ENCODE measurements around the gene B3GNT4. TPM values are rescaled to one million over a fixed set of nuclear protein-coding genes. Genes with fewer than 3 reads are reported as not detected.

B3GNT4 gene
- total and polyA plus RNA-seq, 2 of the 8 experiments (the other 6 are each of a cell fraction or from before 2014, with no cell fraction given), result 1.1 to 1.4 TPM

GRCh38 chr12:122160761-122161160, 42.7 kb upstream of the B3GNT4 start:
- Histone ChIP-seq H3K9ac (replicated peaks in 1 of 4; ENCODE audit: extremely low read depth in 1 of 4, low read depth in 3 of 4, low read length in 3 of 4) (no peak overlapping the region), H2AK5ac (ENCODE audit: low read depth, low read length) (no peak overlapping the region), H3K18ac (ENCODE audit: extremely low read depth, low read length) (no peak overlapping the region), H3K79me1 (ENCODE audit: low read depth, low read length) (no peaks in the 10 kb centered on the region), H3K56ac (replicated peaks; ENCODE audit: insufficient read length, low read depth, low read length) (no peak overlapping the region), H4K8ac (ENCODE audit: extremely low read depth, insufficient read depth, low read length) (no peak overlapping the region), H3K4me3 (ENCODE audit: extremely low read depth in 1 of 4, insufficient read depth in 2 of 4, low read depth in 3 of 4, low read length in 4 of 4) (no peak overlapping the region), H4K20me1 (replicated peaks in 1 of 2; ENCODE audit: control insufficient read depth in 1 of 2, insufficient read depth in 2 of 2, low read length in 2 of 2) (no peaks in the 10 kb centered on the region), H3K27me3 (replicated peaks in 1 of 4; ENCODE audit: control insufficient read depth in 3 of 4, extremely low read depth in 1 of 4, insufficient read depth in 3 of 4, low read length in 3 of 4) (no peaks in the 10 kb centered on the region), H3K36me3 (ENCODE audit: control insufficient read depth in 2 of 4, insufficient read depth in 4 of 4, low read length in 3 of 4) (no peaks in the 10 kb centered on the region), H3K4ac (replicated peaks; ENCODE audit: insufficient read length, low read depth, low read length) (no peak overlapping the region), H3K27ac (ENCODE audit: low read depth, low read length) (no peak overlapping the region), H3K4me1 (replicated peaks in 1 of 4; ENCODE audit: control insufficient read depth in 3 of 4, insufficient read depth in 4 of 4, low read length in 3 of 4) (no peaks in the 10 kb centered on the region; a peak in 1 of 7 replicates), H3K79me2 (ENCODE audit: control insufficient read depth in 1 of 2, insufficient read depth in 2 of 2, low read length in 2 of 2) (no peaks in the 10 kb centered on the region), H2BK12ac (ENCODE audit: low read depth, low read length) (no peak overlapping the region), H2BK120ac (replicated peaks; ENCODE audit: low read depth, low read length) (no peak overlapping the region), H4K91ac (replicated peaks; ENCODE audit: insufficient read length, low read length) (no peak overlapping the region), H2BK20ac (ENCODE audit: low read length) (no peak overlapping the region), H3K4me2 (ENCODE audit: insufficient read depth in 1 of 2, low read depth in 2 of 2, low read length in 2 of 2) (no peak overlapping the region), H3K23me2 (ENCODE audit: low read depth, low read length) (no peaks in the 10 kb centered on the region), H3K9me3 (ENCODE audit: insufficient read depth in 2 of 2, low read depth in 1 of 2, low read length in 1 of 2) (no peaks in the 10 kb centered on the region), H2BK5ac (ENCODE audit: low read depth, low read length) (no peak overlapping the region), H3K23ac (ENCODE audit: insufficient read length) (no peak overlapping the region), H2AFZ (ENCODE audit: low read length) (no peak overlapping the region), H3K14ac (ENCODE audit: insufficient read length) (no peak overlapping the region), H2BK15ac (ENCODE audit: low read length) (no peak overlapping the region), H4K5ac (ENCODE audit: insufficient read length, low read depth, low read length) (no peak overlapping the region)
- TF ChIP-seq SRF (IDR thresholded peaks at IDR 0.05; ENCODE audit: low read depth, low read length), result no peak
- no peak for TF ChIP-seq CTCF (IDR thresholded peaks at IDR 0.05; ENCODE audit: control extremely low read depth in 1 of 3, insufficient read depth in 1 of 3, low read depth in 1 of 3, low read length in 3 of 3)
- TF ChIP-seq JUN (IDR thresholded peaks at IDR 0.05; ENCODE audit: low read depth, low read length), result no peak
- CTCF ChIA-PET (ENCODE audit: partially characterized antibody), result interaction anchor here (1.5 kb wide), 1 partner anchor 23 kb away, joined by 6 read pairs; no protein-coding TSS in a partner anchor
- POLR2A ChIA-PET (ENCODE audit: partially characterized antibody), result no interaction called here
- FAIRE-seq (no peak), DNase-seq (ENCODE audit: low read depth in 1 of 2, low spot score in 2 of 2) (no peak)
- 89% methylated on average over 8 of the region's 11 CpGs; no CpG with 5 or more reads in 1 of the 2 experiments for WGBS, 2 experiments (ENCODE audit: extremely low coverage in 1 of 2, insufficient coverage in 1 of 2, insufficient read length in 1 of 2, insufficient replicate concordance in 2 of 2, low coverage in 1 of 2, low lambda C conversion rate in 2 of 2, missing lambda C conversion rate in 1 of 2)

All from H1 (cell line).